K562 (cell line): ENCODE measurements around the gene BRCA1. TPM values are rescaled to one million over a fixed set of nuclear protein-coding genes. Genes with fewer than 3 reads are reported as not detected.

Source experiments
- CCAR2 ChIP-seq: fragments of 200-400 bp; formaldehyde crosslinking; IDR thresholded peaks from 2 replicates; pipeline ENCODE4 v1.6.1; 2017; ENCODE audit warnings: mild to moderate bottlenecking, low read depth, low read length
- DMBX1 ChIP-seq: fragments of 250-450 bp; sonication (Bioruptor Pico); IDR thresholded peaks from 2 replicates; pipeline ENCODE4 v1.8.0; 2022; ENCODE audit warnings: inconsistent platforms, mild to moderate bottlenecking, moderate library complexity, borderline replicate concordance
- ETV5 ChIP-seq: sonication (generic); formaldehyde crosslinking; IDR thresholded peaks from 2 replicates; pipeline ENCODE4 v1.4.0; 2020; ENCODE audit warnings: low read depth, mild to moderate bottlenecking, missing genetic modification reagents
- FOXA1 ChIP-seq: fragments of 450-650 bp; IDR thresholded peaks from 2 replicates; pipeline ENCODE4 v1.6.1; 2016; ENCODE audit warnings: mild to moderate bottlenecking, borderline replicate concordance
- FOXJ3 ChIP-seq: sonication (generic); formaldehyde crosslinking; IDR thresholded peaks from 2 replicates; pipeline ENCODE4 v1.4.0; 2020; ENCODE audit warnings: mild to moderate bottlenecking, missing genetic modification reagents
- HCFC1 ChIP-seq: IDR thresholded peaks from 2 replicates; pipeline ENCODE4 v1.6.1; 2012; ENCODE audit warnings: low read depth, low read length, improper control_type of control experiment
- KAT2B ChIP-seq: IDR thresholded peaks from one replicate; pipeline ENCODE4 v1.6.1; 2012; ENCODE audit warnings: low read depth, mild to moderate bottlenecking, control low read depth, inconsistent platforms, low read length, moderate library complexity
- NFE2 ChIP-seq: IDR thresholded peaks from 2 replicates; pipeline ENCODE4 v1.6.1; 2014; ENCODE audit warnings: antibody characterized with exemption, low read depth
- PTTG1 ChIP-seq: fragments of 450-650 bp; IDR thresholded peaks from 2 replicates; pipeline ENCODE4 v1.6.1; 2016; ENCODE audit warnings: low read depth, mild to moderate bottlenecking, missing genetic modification characterization, missing compliant biosample characterization
- RBM39 ChIP-seq: fragments of 200-400 bp; formaldehyde crosslinking; optimal IDR thresholded peaks from 2 replicates; pipeline ENCODE3; 2018; ENCODE audit warnings: low read depth, low read length
- SIN3B ChIP-seq: fragments of 450-650 bp; IDR thresholded peaks from 2 replicates; pipeline ENCODE4 v1.6.1; 2017; ENCODE audit warnings: low read depth, mild to moderate bottlenecking, moderate library complexity
- SMAD2 ChIP-seq: fragments of 150-350 bp; IDR thresholded peaks from 2 replicates; pipeline ENCODE4 v1.6.1; 2014; ENCODE audit warnings: low read depth, mild to moderate bottlenecking, low read length
- TAF7 ChIP-seq: fragments of 450-650 bp; IDR thresholded peaks from 2 replicates; pipeline ENCODE4 v1.6.1; 2016; ENCODE audit warnings: missing genetic modification characterization, missing compliant biosample characterization
- TBP ChIP-seq: optimal IDR thresholded peaks from 2 replicates; pipeline ENCODE3; 2011; ENCODE audit warnings: low read depth, low read length, improper control_type of control experiment
- ZNF274 ChIP-seq: IDR thresholded peaks from 2 replicates; pipeline ENCODE4 v1.6.1; 2011; ENCODE audit warnings: low read depth, mild to moderate bottlenecking, low read length, moderate library complexity, borderline replicate concordance
- ZNF583 ChIP-seq: fragments of 250-450 bp; sonication (Bioruptor Pico); IDR thresholded peaks from 2 replicates; pipeline ENCODE4 v1.4.0; 2020
- ZNF766 ChIP-seq: fragments of 200-800 bp; sonication (Bioruptor generic); conservative IDR thresholded peaks from 2 replicates; pipeline ENCODE4 v1.6.1; 2016; ENCODE audit warnings: missing genetic modification characterization, missing compliant biosample characterization
- polyA plus RNA-seq, 8 experiments: library from polyadenylated mRNA; depleted of rRNA in 4 of 8; stranded (reverse) in 5 of 8; unstranded in 3 of 8; fragments of >200 nt; fragmentation: Nextera tagmentation in 2 of 8; fragmentation: Illumina TruSeq in 1 of 8; extraction: Ambion mirVana in 2 of 8; extraction: Trizol in 1 of 8; gene quantifications; 2 replicates each; pipeline versions ENCODE4 v1.2.1 to v1.2.3, GENCODE V29; 2011 to 2014; ENCODE audit warnings: inconsistent platforms in 1 of 8, missing spikeins in 1 of 8
- total RNA-seq, 7 experiments: library from RNA; depleted of rRNA in 6 of 7; stranded (reverse); fragments of >200 nt in 6 of 7; fragmentation: Illumina TruSeq in 2 of 7; extraction: Trizol in 2 of 7; gene quantifications; 2 replicates each; pipeline versions ENCODE4 v1.2.1 to v1.2.3, GENCODE V29; 2011 to 2021; ENCODE audit warnings: low replicate concordance in 1 of 7
- TF ChIP-seq, protein P1 (sequence below): sonication (generic); formaldehyde crosslinking; IDR thresholded peaks from 2 replicates; pipeline ENCODE4 v1.8.1; 2023; ENCODE audit warnings: missing genetic modification reagents, mild to moderate bottlenecking, borderline replicate concordance
- TF ChIP-seq, protein P2 (sequence below): fragments of 450-650 bp; IDR thresholded peaks from 2 replicates; pipeline ENCODE4 v1.6.1; 2017; ENCODE audit warnings: antibody characterized with exemption
- TF ChIP-seq, protein P3 (sequence below): fragments of 450-650 bp; formaldehyde crosslinking; IDR thresholded peaks from 2 replicates; pipeline ENCODE4 v1.4.0; 2022; ENCODE audit warnings: missing genetic modification characterization
- TF ChIP-seq, protein P4 (sequence below): fragments of 250-450 bp; sonication (Bioruptor Pico); IDR thresholded peaks from 2 replicates; pipeline ENCODE4 v1.6.1; 2021; ENCODE audit warnings: mild to moderate bottlenecking

BRCA1 gene
- total and polyA plus RNA-seq, 9 of the 15 experiments (the other 6 are each of a cell fraction or from before 2014, with no cell fraction given) = 25.9 to 95.3 (median 62.3) TPM

DNA sequence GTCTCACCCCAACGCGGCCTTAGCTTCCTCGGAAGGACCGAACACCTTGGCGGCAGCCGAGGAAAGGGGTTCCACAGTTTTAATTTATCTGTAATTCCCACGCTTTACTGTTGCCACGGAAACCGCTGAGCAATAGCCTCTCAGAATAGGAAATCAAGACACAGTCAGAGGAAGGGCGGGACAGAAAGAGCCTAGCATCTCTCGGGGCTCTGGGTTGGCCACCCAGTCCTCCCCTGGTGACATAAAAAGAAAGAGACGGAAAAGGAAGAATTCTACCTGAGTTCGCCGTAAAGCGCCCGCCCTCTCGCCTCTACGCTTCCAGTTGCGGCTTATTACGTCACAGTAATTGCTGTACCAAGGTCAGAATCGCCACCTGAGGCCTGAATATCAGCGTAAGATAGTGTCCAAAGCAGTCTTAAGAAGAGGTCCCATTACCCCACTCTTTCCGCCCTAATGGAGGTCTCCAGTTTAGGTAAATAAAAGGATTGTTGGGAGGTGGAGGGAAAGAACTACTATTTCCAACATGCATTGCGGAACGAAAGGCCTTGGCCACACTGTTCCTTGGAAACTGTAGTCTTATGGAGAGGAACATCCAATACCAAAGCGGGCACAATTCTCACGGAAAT lies 45.1 kb upstream of the BRCA1 start (continued):
- TF ChIP-seq, protein P1, sequence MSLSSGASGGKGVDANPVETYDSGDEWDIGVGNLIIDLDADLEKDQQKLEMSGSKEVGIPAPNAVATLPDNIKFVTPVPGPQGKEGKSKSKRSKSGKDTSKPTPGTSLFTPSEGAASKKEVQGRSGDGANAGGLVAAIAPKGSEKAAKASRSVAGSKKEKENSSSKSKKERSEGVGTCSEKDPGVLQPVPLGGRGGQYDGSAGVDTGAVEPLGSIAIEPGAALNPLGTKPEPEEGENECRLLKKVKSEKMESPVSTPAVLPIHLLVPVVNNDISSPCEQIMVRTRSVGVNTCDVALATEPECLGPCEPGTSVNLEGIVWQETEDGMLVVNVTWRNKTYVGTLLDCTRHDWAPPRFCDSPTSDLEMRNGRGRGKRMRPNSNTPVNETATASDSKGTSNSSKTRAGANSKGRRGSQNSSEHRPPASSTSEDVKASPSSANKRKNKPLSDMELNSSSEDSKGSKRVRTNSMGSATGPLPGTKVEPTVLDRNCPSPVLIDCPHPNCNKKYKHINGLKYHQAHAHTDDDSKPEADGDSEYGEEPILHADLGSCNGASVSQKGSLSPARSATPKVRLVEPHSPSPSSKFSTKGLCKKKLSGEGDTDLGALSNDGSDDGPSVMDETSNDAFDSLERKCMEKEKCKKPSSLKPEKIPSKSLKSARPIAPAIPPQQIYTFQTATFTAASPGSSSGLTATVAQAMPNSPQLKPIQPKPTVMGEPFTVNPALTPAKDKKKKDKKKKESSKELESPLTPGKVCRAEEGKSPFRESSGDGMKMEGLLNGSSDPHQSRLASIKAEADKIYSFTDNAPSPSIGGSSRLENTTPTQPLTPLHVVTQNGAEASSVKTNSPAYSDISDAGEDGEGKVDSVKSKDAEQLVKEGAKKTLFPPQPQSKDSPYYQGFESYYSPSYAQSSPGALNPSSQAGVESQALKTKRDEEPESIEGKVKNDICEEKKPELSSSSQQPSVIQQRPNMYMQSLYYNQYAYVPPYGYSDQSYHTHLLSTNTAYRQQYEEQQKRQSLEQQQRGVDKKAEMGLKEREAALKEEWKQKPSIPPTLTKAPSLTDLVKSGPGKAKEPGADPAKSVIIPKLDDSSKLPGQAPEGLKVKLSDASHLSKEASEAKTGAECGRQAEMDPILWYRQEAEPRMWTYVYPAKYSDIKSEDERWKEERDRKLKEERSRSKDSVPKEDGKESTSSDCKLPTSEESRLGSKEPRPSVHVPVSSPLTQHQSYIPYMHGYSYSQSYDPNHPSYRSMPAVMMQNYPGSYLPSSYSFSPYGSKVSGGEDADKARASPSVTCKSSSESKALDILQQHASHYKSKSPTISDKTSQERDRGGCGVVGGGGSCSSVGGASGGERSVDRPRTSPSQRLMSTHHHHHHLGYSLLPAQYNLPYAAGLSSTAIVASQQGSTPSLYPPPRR (CRISPR knock-in tag) = no peak
- TF ChIP-seq, protein P2, sequence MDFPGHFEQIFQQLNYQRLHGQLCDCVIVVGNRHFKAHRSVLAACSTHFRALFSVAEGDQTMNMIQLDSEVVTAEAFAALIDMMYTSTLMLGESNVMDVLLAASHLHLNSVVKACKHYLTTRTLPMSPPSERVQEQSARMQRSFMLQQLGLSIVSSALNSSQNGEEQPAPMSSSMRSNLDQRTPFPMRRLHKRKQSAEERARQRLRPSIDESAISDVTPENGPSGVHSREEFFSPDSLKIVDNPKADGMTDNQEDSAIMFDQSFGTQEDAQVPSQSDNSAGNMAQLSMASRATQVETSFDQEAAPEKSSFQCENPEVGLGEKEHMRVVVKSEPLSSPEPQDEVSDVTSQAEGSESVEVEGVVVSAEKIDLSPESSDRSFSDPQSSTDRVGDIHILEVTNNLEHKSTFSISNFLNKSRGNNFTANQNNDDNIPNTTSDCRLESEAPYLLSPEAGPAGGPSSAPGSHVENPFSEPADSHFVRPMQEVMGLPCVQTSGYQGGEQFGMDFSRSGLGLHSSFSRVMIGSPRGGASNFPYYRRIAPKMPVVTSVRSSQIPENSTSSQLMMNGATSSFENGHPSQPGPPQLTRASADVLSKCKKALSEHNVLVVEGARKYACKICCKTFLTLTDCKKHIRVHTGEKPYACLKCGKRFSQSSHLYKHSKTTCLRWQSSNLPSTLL = no peak
- TF ChIP-seq ZNF766 (CRISPR knock-in tag) = no peak
- peak; percentile 60 for TF ChIP-seq SIN3B
- 0 out of 2 replicates have a peak, but pooled peaks have one; percentile 49 for TF ChIP-seq DMBX1 (CRISPR knock-in tag)
- TF ChIP-seq CCAR2 = no peak
- TF ChIP-seq, protein P3, sequence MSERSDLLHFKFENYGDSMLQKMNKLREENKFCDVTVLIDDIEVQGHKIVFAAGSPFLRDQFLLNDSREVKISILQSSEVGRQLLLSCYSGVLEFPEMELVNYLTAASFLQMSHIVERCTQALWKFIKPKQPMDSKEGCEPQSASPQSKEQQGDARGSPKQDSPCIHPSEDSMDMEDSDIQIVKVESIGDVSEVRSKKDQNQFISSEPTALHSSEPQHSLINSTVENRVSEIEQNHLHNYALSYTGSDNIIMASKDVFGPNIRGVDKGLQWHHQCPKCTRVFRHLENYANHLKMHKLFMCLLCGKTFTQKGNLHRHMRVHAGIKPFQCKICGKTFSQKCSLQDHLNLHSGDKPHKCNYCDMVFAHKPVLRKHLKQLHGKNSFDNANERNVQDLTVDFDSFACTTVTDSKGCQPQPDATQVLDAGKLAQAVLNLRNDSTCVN (CRISPR knock-in tag) = no peak
- TF ChIP-seq SMAD2 = no peak
- TF ChIP-seq HCFC1 = peak; percentile 80
- peak; percentile 28; the same call in 1 of the 2 replicates for TF ChIP-seq TAF7
- TF ChIP-seq, protein P4, sequence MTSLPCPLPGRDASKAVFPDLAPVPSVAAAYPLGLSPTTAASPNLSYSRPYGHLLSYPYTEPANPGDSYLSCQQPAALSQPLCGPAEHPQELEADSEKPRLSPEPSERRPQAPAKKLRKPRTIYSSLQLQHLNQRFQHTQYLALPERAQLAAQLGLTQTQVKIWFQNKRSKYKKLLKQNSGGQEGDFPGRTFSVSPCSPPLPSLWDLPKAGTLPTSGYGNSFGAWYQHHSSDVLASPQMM (CRISPR knock-in tag) = no peak
- peak; percentile 51; the same call in 1 of the 2 replicates for TF ChIP-seq ETV5
- TF ChIP-seq ZNF583 = no peak
- TF ChIP-seq FOXJ3 (CRISPR knock-in tag) = no peak
- TF ChIP-seq KAT2B = no peak
- TF ChIP-seq TBP = peak; percentile 55
- TF ChIP-seq RBM39 = no peak
- no peak for TF ChIP-seq FOXA1
- TF ChIP-seq ZNF274 = no peak
- TF ChIP-seq NFE2 = no peak
- no peak for TF ChIP-seq PTTG1 (tag)
